A204.1 (cell line): ENCODE measurements around the gene CEBPA.
"Not testable (repeated sequence)": the region's sequence is repeated elsewhere in the genome, so short reads cannot be mapped to it uniquely, and the experiment has no call there.

Experiments used
- FAIRE-seq: peaks from 2 replicates; lab custom pipeline; 2012; peaks lifted over from hg19 to GRCh38; lab: Jason Lieb, UNC

Gene CEBPA

DNA sequence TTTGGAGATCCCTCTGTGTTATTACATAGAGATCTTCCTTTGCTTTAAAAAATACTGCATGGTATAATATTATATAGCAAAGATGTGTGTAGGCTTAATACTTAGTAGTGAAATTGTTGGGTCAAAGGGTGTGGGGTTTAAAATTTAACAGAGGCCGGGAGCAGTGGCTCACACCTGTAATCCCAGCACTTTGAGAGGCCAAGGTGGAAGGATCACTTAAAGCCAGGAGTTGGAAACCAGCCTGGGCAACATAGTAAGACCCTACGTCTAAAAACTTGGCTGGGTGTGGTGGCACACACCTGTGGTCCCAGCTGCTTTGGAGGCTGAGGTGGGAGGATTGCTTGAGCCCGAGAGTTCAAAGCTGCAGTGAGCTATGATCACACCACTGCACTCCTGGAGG lies 22.3 kb upstream of the CEBPA start:
- FAIRE-seq: no peak

DNA sequence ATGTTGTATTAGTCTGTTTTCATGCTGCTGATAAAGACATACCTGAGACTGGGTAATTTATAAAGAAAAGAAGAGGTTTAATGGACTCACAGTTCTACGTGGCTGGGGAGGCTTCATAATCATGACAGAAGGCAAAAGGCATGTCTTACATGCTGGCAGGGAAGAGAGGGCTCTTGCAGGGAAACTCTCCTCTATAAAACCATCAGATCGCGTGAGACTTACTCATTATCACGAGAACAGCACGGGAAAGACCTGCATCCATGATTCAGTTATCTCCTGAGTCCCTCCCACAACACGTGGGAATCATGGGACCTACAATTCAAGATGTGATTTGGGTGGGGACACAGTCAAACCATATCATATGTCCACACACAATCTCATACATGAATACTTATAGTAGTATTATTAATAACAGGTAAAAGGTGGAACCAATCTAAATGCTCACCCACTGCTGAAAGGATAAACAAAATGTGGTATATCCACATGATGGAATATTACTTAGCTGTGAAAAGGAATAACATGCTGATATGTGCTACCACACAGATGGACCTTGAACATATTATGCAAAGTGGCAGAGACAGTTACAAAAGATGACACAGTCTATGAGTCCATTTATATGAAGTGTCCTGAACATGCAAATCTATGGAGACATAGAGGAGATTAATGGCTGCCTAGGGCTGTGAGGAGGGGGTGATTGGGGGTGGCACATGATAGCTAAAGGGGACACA lies 20.9 kb upstream of the CEBPA start:
- FAIRE-seq: no peak

DNA sequence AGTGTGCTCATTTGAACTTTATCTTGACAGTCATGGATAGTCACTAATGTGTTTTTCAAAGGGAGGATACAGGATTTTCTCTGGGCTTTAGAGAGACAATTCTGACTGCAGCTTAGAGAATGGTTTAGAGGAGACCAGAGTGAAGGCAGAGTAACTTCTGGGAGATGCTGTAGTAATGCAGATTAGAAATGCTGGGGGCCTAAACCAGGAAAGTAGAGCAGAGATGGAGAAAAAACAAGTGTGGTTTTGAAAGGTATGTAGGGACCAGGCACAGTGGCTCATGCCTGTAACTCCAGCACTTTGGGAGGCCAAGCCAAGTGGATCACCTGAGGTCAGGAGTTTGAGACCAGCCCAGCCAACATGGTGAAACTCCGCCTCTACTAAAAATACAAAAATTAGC lies 18.3 kb upstream of the CEBPA start:
- FAIRE-seq: no peak

DNA sequence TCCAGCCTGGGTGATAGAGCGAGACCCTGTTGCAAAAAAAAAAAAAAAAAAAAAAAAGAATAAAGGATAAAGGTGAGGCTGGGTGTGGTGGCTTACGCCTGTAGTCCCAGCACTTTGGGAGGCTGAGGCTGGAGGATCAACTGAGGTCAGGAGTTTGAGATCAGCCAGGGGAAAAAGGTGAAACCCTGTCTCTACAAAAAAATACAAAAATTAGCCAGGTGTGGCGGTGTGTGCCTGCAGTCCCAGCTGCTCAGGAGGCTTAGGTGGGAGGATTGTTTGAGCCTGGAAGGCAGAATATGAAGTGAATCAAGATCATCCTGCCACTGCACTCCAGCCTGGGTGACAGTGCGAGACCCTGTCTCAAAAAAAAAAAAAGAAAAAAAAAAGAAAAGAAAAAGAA lies 15.7 kb upstream of the CEBPA start:
- not testable (repeated sequence) for FAIRE-seq

DNA sequence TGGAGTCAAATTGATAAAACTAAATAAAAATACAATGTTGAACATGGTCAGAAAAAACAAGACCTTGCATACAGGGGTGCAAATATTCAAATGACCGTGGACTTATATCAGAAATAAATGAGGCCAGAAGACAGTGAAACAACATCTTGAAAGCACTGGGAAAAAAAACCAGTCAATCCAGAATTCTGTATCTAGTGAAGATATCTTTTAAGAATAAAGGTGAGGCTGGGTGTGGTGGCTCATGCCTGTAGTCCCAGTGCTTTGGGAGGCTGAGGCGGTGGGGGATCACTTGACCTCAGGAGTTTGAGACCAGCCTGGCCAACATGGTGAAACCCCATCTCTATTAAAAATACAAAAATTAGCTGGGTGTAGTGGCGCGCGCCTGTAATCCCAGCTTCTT lies 15.2 kb upstream of the CEBPA start:
- no peak for FAIRE-seq

DNA sequence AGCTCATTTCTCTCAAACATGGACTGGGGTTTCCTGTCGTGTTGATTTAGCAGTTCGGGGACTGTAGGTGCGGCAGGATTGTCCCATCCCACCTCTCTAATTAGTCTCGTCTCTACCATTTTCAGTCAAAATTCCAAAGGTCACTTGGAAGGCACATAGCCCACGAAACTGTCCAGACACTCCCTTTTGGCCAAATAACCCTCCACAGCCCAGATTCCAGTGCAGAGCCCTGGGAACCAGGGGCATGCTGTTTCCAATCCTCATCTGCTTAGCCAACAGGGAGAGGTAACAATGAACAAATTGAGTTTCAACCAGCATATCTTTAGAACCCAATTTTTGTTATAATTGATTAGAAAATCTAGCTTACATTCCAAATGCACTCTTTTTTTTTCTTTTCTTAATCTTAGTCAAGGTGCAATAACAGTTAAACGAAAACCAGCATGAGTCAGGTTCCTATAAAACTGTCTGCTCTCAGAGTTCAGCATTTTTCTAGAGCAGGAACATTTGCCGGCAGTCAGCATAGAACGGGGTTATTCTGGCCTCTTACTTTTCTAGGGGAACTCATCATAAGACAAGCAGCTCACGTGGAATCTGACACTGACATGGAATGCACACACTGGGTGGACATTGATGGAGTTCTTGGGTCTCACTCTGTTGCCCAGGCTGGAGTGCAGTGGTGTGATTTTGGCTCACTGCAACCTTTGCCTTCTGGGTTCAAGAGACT lies 14.4 kb upstream of the CEBPA start:
- no peak for FAIRE-seq

DNA sequence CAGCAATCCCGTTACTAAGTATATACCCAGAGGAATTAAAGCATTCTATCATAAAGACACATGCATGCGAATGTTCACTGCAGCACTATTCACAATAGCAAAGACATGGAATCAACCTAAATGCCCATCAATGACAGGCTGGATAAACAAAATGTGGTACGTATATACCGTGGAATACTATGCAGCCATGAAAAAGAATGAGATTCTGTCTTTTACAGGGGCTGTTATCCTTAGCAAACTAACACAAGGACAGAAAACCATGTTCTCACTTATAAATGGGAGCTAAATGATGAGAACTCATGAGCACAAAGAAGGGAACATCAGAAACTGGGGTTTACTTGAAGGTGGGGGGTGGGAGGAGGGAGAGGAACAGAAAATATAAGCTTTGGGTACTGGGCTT lies 10.5 kb upstream of the CEBPA start:
- FAIRE-seq: not testable (repeated sequence)

DNA sequence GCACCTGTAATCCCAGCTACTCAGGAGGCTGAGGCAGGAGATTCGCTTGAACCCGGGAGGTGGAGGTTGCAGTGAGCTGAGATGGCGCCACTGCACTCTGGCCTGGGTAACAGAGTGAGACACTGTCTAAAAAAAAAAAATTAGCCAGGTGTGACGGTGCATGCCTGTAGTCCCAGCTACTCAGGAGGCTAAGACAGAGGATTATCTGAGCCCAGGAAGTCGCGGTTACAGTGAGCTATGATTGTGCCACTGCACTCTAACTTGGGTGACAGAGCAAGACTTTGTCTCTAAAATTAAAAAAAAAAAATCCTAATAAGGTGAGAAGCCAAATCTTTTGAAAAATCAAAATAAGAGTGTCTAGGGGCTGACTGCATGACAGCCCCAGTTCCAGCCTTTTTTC lies 9.7 kb upstream of the CEBPA start:
- FAIRE-seq: no peak

DNA sequence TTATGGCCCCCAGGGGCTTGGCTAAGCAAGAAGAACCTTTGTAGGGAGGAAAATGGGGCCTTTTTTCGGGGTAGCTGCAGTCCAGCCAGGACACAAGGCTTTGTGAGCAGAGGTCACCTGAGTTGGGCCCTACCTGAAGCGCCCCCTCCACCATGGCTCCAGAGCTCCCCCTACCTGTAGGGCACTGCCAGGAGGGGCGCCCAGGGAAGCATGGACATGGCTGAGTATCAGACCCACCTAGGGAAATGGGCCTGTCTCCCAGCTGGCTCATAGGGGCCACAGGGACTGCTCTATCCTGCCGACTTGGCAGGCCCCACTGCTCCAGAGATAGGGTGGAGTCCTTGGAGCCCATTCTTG lies 9.0 kb upstream of the CEBPA start:
- FAIRE-seq: no peak

DNA sequence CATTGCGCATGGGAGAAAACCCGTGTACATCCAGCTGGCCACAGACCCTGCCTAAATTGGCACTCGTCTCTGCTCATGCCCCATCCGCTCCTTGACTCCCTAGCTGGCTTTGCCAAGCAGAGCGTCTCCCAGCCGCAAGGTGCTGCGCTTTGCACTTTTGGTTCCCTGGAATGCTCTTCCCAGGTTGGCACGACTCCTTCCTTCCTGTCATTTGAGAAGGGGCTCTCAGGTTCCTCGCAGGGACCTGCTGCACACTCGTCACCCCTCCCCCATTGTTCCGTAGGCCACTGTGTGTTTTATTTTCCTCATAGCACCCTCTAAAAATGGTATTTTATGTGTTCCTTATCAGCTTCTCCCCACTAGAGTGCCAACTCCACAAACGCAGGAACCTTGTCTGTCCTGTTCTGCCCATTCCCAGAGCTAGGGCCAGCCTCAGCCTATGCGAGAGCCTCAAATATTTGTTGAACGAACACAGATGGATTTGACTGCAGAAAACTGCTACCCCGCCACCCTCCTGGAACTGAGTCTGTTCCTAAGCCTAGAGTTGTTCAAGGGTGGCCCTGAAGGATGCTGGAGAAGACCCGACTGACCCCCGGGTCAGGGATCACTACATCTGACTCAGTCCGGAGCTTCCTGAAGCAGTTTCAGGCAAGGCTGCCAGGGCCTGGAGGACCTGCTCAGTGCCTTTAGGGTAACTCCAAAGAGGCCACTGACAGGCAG lies 8.4 kb upstream of the CEBPA start:
- no peak for FAIRE-seq

DNA sequence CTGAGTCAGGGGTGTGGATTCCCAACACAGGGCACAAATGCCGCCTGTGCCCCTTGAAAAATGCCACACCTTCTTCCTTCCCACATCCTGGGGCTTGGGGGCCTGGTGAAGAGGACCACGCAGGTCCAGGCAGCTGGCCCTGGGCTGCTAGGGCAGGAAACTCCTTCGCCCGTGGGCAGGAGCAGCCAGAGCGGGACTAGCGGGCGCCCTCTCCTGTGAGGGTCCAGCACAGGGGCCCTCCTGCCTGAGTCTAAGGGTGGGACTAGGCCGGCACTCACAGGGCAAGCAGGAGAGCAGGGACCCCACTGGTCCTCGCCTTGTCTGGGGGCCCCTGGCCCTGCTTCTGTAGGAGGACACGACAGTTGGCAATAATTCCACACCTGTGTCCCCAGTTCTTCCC lies 7.5 kb upstream of the CEBPA start:
- FAIRE-seq: no peak

DNA sequence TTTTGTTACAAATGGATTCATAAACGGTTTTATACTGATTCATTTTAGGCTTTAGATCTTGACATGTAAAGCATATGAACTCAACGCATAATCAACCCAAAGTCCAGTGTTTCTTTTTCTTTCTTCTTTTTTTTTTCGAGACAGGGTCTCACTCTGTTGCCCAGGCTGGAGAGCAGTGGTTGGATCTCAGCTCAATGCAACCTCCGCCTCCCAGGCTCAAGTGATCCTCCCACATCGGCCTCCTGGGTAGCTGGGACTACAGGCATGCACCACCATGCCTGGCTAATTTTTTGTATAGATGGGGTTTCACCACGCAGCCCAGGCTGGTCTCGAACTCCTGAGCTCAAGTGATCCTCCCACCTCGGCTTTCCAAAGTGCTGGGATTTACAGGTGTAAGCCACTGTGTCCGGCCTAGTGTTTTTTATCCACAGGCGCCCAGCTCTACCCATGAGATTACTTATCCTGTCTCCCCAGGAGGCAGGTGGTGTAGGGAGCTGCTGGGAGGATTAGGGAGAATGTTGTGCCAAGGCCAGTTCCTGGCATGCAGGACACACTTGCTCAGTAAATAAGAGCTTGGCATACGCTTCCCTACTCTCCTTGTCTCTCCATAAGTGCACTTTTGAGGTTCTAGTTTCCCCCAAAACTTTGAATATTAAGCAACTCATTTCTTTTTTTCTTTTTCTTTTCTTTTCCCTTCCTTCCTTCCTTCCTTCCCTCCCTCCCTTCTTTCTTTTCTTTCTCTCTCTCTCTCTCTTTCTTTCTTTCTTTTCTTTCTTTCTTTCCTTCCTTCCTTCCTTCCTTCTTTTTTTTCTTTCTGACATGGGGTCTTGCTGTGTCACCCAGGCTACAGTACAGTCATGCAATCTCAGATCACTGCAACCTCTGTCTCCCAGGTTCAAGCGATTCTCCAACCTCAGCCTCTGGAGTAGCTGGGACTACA lies 4.8 kb upstream of the CEBPA start:
- no peak for FAIRE-seq

DNA sequence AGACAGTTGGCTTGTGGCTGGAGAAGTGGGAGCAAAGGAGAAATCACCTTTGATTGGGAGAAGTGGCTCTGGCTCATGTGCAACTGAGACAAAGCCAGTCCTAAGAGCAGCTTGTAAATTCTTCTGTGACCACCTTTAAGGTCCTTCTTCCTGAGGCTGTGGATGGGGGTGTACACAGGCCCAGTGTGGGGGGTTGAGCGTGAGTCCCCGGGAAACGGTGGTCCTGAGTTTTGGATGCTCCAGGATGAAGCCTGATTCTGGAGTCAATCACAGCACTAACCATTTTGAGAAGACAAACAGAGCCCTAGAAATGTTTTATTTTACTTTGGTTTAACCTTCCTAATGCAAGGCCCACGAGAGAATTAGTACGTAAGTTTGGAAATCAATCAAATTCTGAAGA lies 3.9 kb upstream of the CEBPA start:
- FAIRE-seq: no peak

DNA sequence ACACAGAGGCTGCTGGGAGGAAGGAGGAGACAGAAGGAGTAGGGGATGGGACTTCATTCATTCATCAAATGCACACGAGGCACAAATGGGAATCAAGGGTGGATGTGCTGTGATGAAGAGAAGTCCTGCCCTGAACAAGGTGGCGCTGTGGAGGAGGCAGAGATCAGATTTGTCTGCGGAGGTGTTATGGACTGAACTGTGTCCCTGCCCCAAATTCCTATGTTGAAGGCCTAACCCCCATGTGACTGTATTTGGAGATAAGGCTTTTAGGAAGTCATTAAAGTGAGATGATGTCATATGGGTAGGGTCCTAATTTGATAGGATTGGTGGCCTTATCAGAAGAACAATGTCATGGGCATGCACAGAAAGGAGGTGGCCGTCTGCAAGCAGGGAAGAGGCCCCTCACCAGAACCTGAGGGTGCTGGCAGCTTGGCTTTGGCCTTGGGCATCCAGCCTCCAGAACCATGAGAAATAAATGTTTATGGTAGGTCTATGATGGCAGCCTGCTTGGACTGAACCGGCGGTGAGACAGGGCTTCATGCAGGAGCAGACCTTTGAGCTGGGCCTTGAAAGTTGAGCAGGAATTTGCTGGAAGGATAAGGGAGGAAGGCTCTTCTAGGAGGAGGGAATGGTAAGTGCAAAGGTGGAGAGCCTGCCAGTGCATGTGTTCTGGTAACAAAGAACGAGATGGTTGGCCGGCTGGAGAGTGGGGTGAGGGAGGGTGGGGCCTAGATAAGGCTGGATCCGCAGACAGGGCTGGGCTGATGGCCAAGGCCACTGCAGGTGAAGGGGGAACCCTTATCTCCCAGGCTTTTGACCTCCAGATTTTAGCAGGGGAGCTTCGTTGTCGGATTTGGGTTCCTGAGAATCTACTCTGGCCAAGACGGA lies 2.7 kb upstream of the CEBPA start:
- FAIRE-seq: no peak

DNA sequence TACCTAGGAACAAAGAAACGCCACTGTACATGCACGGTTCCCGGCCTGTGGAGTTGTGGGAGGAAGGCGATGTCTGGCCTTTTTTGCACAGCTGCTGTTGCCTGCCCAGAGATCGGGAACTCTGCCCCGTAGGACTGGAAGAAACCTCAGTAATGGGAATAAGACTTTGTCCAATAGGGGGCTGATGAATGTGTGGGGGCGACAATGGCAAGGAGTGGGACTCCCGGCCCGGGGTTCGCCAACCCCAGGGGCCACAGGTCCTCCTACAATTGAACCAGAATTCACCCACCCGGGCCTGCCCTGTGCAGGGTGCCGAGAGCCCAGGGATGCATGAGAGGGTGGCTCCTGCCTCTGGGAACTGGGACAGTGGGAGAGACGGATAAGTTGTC lies 2.0 kb upstream of the CEBPA start:
- FAIRE-seq: no peak

DNA sequence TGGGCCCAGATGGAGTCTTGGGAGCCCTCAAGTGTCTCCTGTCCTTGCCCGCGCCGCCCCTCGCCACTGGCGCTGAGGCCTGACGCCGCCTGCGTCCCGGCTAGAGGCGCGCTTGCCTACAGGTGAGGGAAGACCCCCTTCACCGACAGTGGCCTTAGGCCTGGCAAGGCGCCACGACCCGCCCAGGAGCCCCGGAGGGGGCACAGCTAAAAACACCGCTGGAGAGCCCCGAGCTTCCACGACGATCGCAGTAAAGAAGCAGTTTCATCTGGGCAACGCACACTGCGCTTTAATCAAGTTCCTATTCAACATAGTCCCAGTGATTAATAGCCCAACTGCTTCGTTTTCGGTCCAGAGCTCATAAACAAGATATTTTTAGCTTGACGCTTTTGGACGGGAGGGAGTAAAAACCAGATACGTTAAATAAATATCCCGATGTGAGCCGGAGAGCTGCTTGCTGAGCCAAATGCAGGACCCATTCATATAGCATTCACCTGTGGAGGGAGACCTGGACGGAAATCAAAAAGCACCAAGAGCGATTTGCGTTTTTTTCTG lies 1.5 kb upstream of the CEBPA start:
- no peak for FAIRE-seq

DNA sequence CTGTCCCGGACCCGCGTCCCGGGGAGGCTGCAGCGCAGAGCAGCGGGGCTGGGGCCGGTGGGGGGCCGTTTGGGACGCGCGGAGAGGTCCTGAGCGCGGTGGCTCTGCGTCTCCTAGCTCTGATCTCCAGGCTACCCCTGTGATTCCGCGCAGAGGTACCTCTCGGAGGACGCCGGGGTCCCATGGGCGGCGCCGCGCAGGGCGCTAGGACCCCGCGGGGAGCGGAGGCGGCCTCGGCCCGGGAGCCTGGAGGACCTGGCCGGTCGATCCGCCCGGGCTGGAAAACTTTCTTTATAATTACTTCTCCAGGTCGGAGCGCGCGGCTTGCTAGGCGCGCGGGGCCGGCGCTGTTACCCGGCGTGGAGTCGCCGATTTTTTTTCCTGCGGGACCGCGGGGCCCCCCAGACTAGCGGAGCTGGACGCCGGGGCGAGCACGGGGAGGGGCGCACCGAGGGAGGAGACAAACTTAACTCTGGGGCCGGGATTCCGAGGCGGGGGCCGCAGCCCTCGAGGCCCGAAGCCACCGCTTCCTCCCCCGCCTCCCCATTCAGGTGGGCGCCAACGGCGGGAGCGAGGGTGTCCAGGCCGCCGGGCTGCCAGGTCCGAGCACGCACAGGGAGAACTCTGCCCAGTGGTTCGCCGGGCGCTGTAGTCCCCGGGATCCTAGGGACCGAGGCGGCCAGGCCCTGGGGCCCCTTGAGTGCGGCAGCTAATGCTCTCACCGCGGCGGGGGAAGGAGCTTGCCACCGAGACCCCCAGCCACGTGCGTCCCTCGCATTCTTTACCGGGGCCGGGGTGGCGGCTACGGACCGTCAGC lies 848 bp upstream of the CEBPA start:
- no peak for FAIRE-seq

DNA sequence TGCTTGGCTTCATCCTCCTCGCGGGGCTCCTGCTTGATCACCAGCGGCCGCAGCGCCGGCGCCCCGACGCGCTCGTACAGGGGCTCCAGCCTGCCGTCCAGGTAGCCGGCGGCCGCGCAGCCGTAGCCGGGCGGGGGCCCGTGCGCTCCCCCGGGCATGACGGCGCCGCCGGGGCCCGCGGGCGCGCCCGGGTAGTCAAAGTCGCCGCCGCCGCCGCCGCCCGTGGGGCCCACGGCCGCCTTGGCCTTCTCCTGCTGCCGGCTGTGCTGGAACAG lies 497 bp downstream of the CEBPA start:
- FAIRE-seq: no peak

DNA sequence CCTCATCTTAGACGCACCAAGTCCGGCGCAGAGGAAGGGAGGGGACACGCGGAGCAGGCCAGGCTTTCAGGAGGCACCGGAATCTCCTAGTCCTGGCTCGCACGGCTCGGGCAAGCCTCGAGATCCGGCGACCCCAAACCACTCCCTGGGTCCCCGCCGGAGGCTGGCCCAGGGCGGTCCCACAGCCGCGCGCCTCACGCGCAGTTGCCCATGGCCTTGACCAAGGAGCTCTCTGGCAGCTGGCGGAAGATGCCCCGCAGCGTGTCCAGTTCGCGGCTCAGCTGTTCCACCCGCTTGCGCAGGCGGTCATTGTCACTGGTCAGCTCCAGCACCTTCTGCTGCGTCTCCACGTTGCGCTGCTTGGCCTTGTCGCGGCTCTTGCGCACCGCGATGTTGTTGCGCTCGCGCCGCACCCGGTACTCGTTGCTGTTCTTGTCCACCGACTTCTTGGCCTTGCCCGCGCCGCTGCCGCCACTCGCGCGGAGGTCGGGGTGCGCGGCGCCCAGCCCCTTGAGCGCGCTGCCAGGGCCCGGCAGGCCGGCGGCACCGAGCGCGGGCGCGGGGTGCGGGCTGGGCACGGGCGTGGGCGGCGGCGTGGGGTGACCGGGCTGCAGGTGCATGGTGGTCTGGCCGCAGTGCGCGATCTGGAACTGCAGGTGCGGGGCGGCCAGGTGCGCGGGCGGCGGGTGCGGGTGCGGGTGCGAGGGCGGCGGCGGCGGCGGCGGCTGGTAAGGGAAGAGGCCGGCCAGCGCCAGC lies 1.0 kb downstream of the CEBPA start:
- FAIRE-seq: no peak

DNA sequence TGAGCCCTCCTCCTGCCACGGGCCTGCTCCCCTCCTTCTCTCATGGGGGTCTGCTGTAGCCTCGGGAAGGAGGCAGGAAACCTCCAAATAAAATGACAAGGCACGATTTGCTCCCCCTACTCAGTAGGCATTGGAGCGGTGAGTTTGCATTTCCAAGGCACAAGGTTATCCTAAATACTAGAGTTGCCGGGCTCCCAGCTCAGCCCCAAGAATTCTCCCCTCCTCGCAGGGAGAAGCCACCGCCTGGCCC lies 1.5 kb downstream of the CEBPA start:
- no peak for FAIRE-seq
